ENCODE data around the gene ITGA8. TPM values are rescaled to one million over a fixed set of nuclear protein-coding genes. Genes with fewer than 3 reads are reported as not detected.

The ITGA8 gene
- total RNA-seq, 1 donor from 2014 or later: 15.5 TPM

DNA sequence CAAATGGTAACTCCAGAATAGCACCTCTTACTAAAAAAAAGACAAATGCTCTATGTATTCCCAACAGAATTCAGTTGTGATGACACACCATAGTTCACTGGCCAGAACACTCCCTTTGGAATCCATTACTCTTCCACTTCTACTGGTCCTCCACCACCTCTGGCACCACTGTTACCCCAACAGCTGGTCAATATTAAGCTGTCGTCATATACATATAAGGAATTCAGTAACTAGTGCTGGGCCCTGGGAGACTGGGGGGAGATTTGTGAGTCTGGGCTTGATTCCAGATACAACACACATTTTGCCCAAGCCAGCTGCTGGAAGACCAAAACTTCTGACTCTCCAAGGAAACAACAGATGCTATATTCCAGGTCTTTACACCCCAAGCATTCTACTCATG lies 26.0 kb upstream of the ITGA8 start:
- intact Hi-C loops (cut with DNase I): no loop called here

DNA sequence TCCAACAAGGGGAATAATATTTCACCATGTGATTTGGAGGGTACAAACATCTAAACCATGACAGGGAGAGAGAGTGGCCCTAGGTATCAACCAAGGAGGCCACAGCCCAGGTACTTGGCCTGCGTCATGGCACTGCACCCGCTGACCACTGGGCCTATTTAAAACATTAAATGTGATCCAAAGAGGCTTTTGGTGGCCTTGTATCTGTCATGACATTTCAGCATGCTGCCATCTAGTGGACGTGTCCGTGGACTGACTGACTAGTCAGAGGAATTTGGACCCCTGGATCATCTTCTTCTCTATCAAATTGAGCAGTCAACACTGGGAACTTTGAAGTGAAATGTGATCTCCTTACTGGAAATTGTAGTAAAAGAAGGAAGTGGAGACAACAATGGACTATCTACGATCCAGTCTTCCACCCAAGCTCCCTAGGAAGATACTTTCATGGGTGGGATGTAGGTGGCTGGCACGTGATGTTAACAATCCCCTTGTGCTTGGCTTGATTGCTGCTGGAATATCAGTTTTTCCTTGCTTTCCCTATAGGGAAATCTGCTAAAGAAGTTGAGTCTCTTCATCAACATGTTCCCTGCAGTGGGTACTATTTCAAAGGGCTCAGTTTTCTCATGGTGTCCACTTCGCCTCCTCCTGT lies 24.6 kb upstream of the ITGA8 start:
- no peaks in the 10 kb centered on the region for H3K4me1 ChIP-seq
- H3K36me3 ChIP-seq: no peaks in the 10 kb centered on the region
- DNase-seq (ENCODE audit: extremely low spot score in 2 of 2): no peak
- no peak overlapping the region for H3K4me3 ChIP-seq
- H3K9me3 ChIP-seq: no peaks in the 10 kb centered on the region
- TF ChIP-seq, protein P1, sequence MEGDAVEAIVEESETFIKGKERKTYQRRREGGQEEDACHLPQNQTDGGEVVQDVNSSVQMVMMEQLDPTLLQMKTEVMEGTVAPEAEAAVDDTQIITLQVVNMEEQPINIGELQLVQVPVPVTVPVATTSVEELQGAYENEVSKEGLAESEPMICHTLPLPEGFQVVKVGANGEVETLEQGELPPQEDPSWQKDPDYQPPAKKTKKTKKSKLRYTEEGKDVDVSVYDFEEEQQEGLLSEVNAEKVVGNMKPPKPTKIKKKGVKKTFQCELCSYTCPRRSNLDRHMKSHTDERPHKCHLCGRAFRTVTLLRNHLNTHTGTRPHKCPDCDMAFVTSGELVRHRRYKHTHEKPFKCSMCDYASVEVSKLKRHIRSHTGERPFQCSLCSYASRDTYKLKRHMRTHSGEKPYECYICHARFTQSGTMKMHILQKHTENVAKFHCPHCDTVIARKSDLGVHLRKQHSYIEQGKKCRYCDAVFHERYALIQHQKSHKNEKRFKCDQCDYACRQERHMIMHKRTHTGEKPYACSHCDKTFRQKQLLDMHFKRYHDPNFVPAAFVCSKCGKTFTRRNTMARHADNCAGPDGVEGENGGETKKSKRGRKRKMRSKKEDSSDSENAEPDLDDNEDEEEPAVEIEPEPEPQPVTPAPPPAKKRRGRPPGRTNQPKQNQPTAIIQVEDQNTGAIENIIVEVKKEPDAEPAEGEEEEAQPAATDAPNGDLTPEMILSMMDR (IDR thresholded peaks at IDR 0.05): peak in 2 of 3 experiments; percentile 12 to 29
- TF ChIP-seq POLR2A (IDR thresholded peaks at IDR 0.05) (no peak), POLR2AphosphoS5 (IDR thresholded peaks at IDR 0.05; ENCODE audit: insufficient read depth in 1 of 2, low read depth in 1 of 2) (no peak)
- intact Hi-C loops (cut with DNase I): no loop called here
- no peak overlapping the region for H3K27ac ChIP-seq
- H3K27me3 ChIP-seq: no peaks in the 10 kb centered on the region

More for the DNA sequence above, 26.0 kb upstream of the ITGA8 start:
- Histone ChIP-seq H3K9me3 (no peaks in the 10 kb centered on the region), H3K27ac (no peak overlapping the region), H3K36me3 (no peaks in the 10 kb centered on the region), H3K4me1 (no peaks in the 10 kb centered on the region), H3K4me3 (no peak overlapping the region), H3K27me3 (no peaks in the 10 kb centered on the region)
- no peak for DNase-seq (ENCODE audit: extremely low spot score in 2 of 2)
- TF ChIP-seq POLR2AphosphoS5 (IDR thresholded peaks at IDR 0.05; ENCODE audit: insufficient read depth in 1 of 2, low read depth in 1 of 2) (no peak), POLR2A (IDR thresholded peaks at IDR 0.05) (no peak)
- TF ChIP-seq, protein P1 (IDR thresholded peaks at IDR 0.05): no peak

DNA sequence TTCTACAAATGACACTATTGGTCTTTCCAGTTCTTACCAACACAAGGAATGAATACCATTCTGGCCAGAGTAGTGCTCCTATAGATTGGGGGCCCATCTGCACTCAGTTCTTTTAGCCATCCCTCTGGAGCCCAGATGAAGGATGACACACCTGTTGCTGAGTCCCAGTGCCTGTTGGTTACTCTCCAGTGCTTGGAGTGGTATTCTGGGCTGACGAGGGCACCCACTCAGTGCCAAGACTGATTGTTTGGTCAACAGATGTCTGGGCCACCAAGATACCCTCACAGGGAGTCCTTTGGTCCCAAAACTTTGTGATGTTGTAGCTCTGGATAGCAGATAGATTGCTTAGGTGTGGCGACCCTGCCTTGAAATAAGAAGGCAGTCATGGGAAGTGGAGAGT lies 23.7 kb upstream of the ITGA8 start:
- TF ChIP-seq POLR2A (IDR thresholded peaks at IDR 0.05): no peak
- TF ChIP-seq, protein P1 (IDR thresholded peaks at IDR 0.05): no peak
- no peak for TF ChIP-seq POLR2AphosphoS5 (IDR thresholded peaks at IDR 0.05; ENCODE audit: insufficient read depth in 1 of 2, low read depth in 1 of 2)
- intact Hi-C loops (cut with DNase I): no loop called here
- Histone ChIP-seq H3K9me3 (no peaks in the 10 kb centered on the region), H3K27me3 (no peaks in the 10 kb centered on the region), H3K4me1 (no peaks in the 10 kb centered on the region), H3K36me3 (no peaks in the 10 kb centered on the region), H3K4me3 (no peak overlapping the region), H3K27ac (no peak overlapping the region)
- DNase-seq (ENCODE audit: extremely low spot score in 2 of 2): no peak

DNA sequence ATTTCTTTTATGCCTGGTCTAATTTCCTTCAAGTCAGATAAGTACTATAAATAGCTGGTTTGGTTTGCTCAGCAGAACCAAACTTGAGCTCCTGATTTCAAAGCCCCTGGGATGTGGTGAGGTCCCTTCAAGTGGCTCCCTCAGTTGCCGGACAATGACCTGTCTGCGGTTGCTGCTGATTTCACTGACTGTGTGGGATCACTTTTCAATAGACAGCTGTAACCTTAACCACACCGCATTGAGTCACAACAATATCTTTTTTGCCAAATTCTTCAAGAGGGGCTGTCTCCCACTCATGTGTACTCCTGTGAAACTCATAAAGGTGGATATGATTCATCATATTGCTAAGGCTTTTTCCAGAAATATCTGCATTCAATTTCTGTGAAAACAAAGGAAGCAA lies 23.1 kb upstream of the ITGA8 start:
- TF ChIP-seq POLR2AphosphoS5 (IDR thresholded peaks at IDR 0.05; ENCODE audit: insufficient read depth in 1 of 2, low read depth in 1 of 2) (no peak), POLR2A (IDR thresholded peaks at IDR 0.05) (no peak)
- TF ChIP-seq, protein P1 (IDR thresholded peaks at IDR 0.05): no peak

DNA sequence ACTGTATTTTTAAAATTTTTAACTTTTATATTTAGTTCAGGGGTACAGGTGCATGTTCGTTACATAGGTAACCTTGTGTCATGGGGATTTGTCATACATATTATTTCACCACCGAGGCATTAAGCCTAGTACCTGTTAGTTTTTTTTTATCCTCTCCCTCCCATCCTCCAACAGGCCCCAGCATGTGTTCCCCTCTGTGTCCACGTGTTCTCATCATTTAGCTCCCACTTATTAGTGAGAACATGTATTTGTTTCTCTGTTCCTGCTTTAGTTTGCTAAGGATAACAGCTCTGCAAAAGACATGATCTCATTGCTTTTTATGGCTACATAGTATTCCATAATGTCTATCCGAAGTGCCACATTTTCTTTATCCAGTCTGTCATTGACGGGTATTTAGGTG lies 22.4 kb upstream of the ITGA8 start:
- Histone ChIP-seq H3K27me3 (no peaks in the 10 kb centered on the region), H3K4me1 (peaks cover 4% of the 10 kb centered on the region), H3K36me3 (no peaks in the 10 kb centered on the region), H3K4me3 (no peak overlapping the region), H3K27ac (no peak overlapping the region), H3K9me3 (no peaks in the 10 kb centered on the region)
- no peak for DNase-seq (ENCODE audit: extremely low spot score in 2 of 2)
- TF ChIP-seq POLR2AphosphoS5 (IDR thresholded peaks at IDR 0.05; ENCODE audit: insufficient read depth in 1 of 2, low read depth in 1 of 2) (no peak), POLR2A (IDR thresholded peaks at IDR 0.05) (no peak)
- TF ChIP-seq, protein P1 (IDR thresholded peaks at IDR 0.05): no peak
- intact Hi-C loops (cut with DNase I): no loop called here

More for the DNA sequence above, 23.1 kb upstream of the ITGA8 start:
- Histone ChIP-seq H3K4me3 (no peak overlapping the region), H3K27me3 (no peaks in the 10 kb centered on the region), H3K27ac (no peak overlapping the region), H3K4me1 (no peaks in the 10 kb centered on the region), H3K9me3 (no peaks in the 10 kb centered on the region), H3K36me3 (no peaks in the 10 kb centered on the region)
- DNase-seq (ENCODE audit: extremely low spot score in 2 of 2): no peak
- intact Hi-C loops (cut with DNase I): no loop called here
